GM19238 (cell line): ENCODE measurements around the gene EMILIN3.

Experiments
- DNase-seq: peaks from one replicate; pipeline ENCODE4 v3.0.0; 2011; ENCODE audit warnings: low spot score; ENCODE audit not compliant: insufficient read length

EMILIN3 gene

GRCh38 chr20:41364236-41364855 lies 2.3 kb downstream of the EMILIN3 start:
- no peak for DNase-seq

- no peak for DNase-seq
These were observed 3.0 kb downstream of the EMILIN3 start for GRCh38 chr20:41363601-41364000.

GRCh38 chr20:41362748-41363140 lies 3.9 kb downstream of the EMILIN3 start:
- DNase-seq = no peak

- DNase-seq = no peak
These were observed 4.6 kb downstream of the EMILIN3 start for GRCh38 chr20:41361757-41362747.

- DNase-seq = no peak
These were observed 5.5 kb downstream of the EMILIN3 start for GRCh38 chr20:41360831-41361756.

- DNase-seq = no peak
These were observed 7.0 kb downstream of the EMILIN3 start for GRCh38 chr20:41359541-41360011.

- no peak for DNase-seq
These were observed 7.9 kb downstream of the EMILIN3 start for GRCh38 chr20:41358717-41359116.

GRCh38 chr20:41358230-41358629 lies 8.4 kb downstream of the EMILIN3 start:
- DNase-seq = no peak

- no peak for DNase-seq
These were observed 9.0 kb downstream of the EMILIN3 start for GRCh38 chr20:41357424-41358163.

GRCh38 chr20:41356951-41357350 lies 9.7 kb downstream of the EMILIN3 start:
- DNase-seq = no peak

- DNase-seq = no peak
These were observed 10.9 kb downstream of the EMILIN3 start for GRCh38 chr20:41355598-41356203.

- no peak for DNase-seq
These were observed 11.4 kb downstream of the EMILIN3 start for GRCh38 chr20:41355192-41355591.

GRCh38 chr20:41353530-41353929 lies 13.1 kb downstream of the EMILIN3 start:
- no peak for DNase-seq

GRCh38 chr20:41352666-41353065 lies 14.0 kb downstream of the EMILIN3 start:
- DNase-seq = no peak

- DNase-seq = no peak
These were observed 14.5 kb downstream of the EMILIN3 start for GRCh38 chr20:41352106-41352505.

- DNase-seq = no peak
These were observed 16.1 kb downstream of the EMILIN3 start for GRCh38 chr20:41350408-41350962.

GRCh38 chr20:41349943-41350342 lies 16.7 kb downstream of the EMILIN3 start:
- DNase-seq = no peak

GRCh38 chr20:41349266-41349665 lies 17.4 kb downstream of the EMILIN3 start:
- no peak for DNase-seq

- DNase-seq = no peak
These were observed 18.0 kb downstream of the EMILIN3 start for GRCh38 chr20:41348430-41349172.
